Neuron (in vitro differentiated cells): Measurements from ENCODE around the gene TEKTIP1.
A peak's percentile ranks its signal among the peaks of the same experiment; 100 is the strongest.
"Not testable (repeated sequence)": the region's sequence is repeated elsewhere in the genome, so short reads cannot be mapped to it uniquely, and the experiment has no call there.

Experiments used
- H2AFZ ChIP-seq: one replicate; pipeline ENCODE4 v1.6.1; 2013; ENCODE audit warnings: low read depth, mild to moderate bottlenecking, inconsistent platforms, low read length, moderate library complexity
- H3K27me3 ChIP-seq: one replicate; pipeline ENCODE4 v1.6.1; 2013; ENCODE audit warnings: low read length; ENCODE audit not compliant: insufficient read depth
- H3K36me3 ChIP-seq: one replicate; pipeline ENCODE4 v1.6.1; 2013; ENCODE audit warnings: low read length; ENCODE audit not compliant: insufficient read depth
- H3K4me1 ChIP-seq: one replicate; pipeline ENCODE4 v1.6.1; 2013; ENCODE audit warnings: low read length; ENCODE audit not compliant: insufficient read depth
- H3K4me3 ChIP-seq: 2 replicates; pipeline ENCODE4 v1.5.1; 2013; ENCODE audit warnings: mild to moderate bottlenecking, low read length, moderate library complexity
- H3K9me3 ChIP-seq: one replicate; pipeline ENCODE4 v1.6.1; 2013; ENCODE audit warnings: low read length

TEKTIP1 gene

GRCh38 chr19:3501780-3502179, 37.2 kb upstream of the TEKTIP1 start:
- peaks cover 8% of the 10 kb centered on the region for H3K36me3 ChIP-seq

GRCh38 chr19:3503036-3503572, 35.9 kb upstream of the TEKTIP1 start:
- Histone ChIP-seq H3K4me1 (peaks cover 18% of the 10 kb centered on the region), H2AFZ (no peak overlapping the region), H3K27me3 (no peaks in the 10 kb centered on the region), H3K9me3 (no peaks in the 10 kb centered on the region), H3K4me3 (no peak overlapping the region), H3K36me3 (no peaks in the 10 kb centered on the region)

More at GRCh38 chr19:3501780-3502179, 37.2 kb upstream of the TEKTIP1 start:
- peaks cover 10% of the 10 kb centered on the region for H3K4me1 ChIP-seq
- H3K27me3 ChIP-seq = no peaks in the 10 kb centered on the region
- H3K4me3 ChIP-seq = no peak overlapping the region
- H3K9me3 ChIP-seq = no peaks in the 10 kb centered on the region
- H2AFZ ChIP-seq = no peak overlapping the region

GRCh38 chr19:3504735-3505134, 34.2 kb upstream of the TEKTIP1 start:
- H2AFZ ChIP-seq = no peak overlapping the region
- H3K27me3 ChIP-seq = no peaks in the 10 kb centered on the region
- H3K4me3 ChIP-seq = no peak overlapping the region
- peaks cover 12% of the 10 kb centered on the region for H3K36me3 ChIP-seq
- peaks cover 15% of the 10 kb centered on the region for H3K4me1 ChIP-seq
- no peaks in the 10 kb centered on the region for H3K9me3 ChIP-seq

- Histone ChIP-seq H3K9me3 (no peaks in the 10 kb centered on the region), H3K27me3 (no peaks in the 10 kb centered on the region), H2AFZ (peak within 1 kb of the TSS; percentile 31), H3K4me3 (peak within 1 kb of the TSS; percentile 95), H3K36me3 (peaks cover 21% of the 10 kb centered on the region), H3K4me1 (peaks cover 12% of the 10 kb centered on the region)
These were observed 33.2 kb upstream of the TEKTIP1 start, which contains the start of gene FZR1 for GRCh38 chr19:3505598-3506383. TSS of gene FZR1 (plus strand) at chr19:3506311. CDS start at chr19:3522990, 16,679 bp downstream.

- no peaks in the 10 kb centered on the region for H3K27me3 ChIP-seq
- peak overlapping the region; percentile 31 for H2AFZ ChIP-seq
- H3K36me3 ChIP-seq = peaks cover 28% of the 10 kb centered on the region
- H3K4me1 ChIP-seq = peaks cover 12% of the 10 kb centered on the region
- H3K9me3 ChIP-seq = no peaks in the 10 kb centered on the region
- H3K4me3 ChIP-seq = peak overlapping the region; percentile 95
These were observed 32.3 kb upstream of the TEKTIP1 start for GRCh38 chr19:3506384-3507340.

GRCh38 chr19:3507371-3508120, 31.4 kb upstream of the TEKTIP1 start:
- H3K4me1 ChIP-seq = peaks cover 12% of the 10 kb centered on the region
- H3K27me3 ChIP-seq = no peaks in the 10 kb centered on the region
- peak overlapping the region; percentile 95 for H3K4me3 ChIP-seq
- H2AFZ ChIP-seq = no peak overlapping the region
- no peaks in the 10 kb centered on the region for H3K9me3 ChIP-seq
- H3K36me3 ChIP-seq = peaks cover 32% of the 10 kb centered on the region

- peaks cover 12% of the 10 kb centered on the region for H3K4me1 ChIP-seq
- H3K9me3 ChIP-seq, H3K27me3 ChIP-seq, H2AFZ ChIP-seq, H3K4me3 ChIP-seq: not testable (repeated sequence)
- peaks cover 32% of the 10 kb centered on the region for H3K36me3 ChIP-seq
These were observed 30.8 kb upstream of the TEKTIP1 start for GRCh38 chr19:3508121-3508661.

- Histone ChIP-seq H2AFZ (no peak overlapping the region), H3K4me1 (peaks cover 12% of the 10 kb centered on the region), H3K9me3 (no peaks in the 10 kb centered on the region), H3K36me3 (peaks cover 37% of the 10 kb centered on the region), H3K4me3 (no peak overlapping the region), H3K27me3 (no peaks in the 10 kb centered on the region)
These were observed 30.0 kb upstream of the TEKTIP1 start for GRCh38 chr19:3508771-3509535.

- no peak overlapping the region for H2AFZ ChIP-seq
- peaks cover 39% of the 10 kb centered on the region for H3K36me3 ChIP-seq
- peaks cover 12% of the 10 kb centered on the region for H3K4me1 ChIP-seq
- H3K4me3 ChIP-seq = no peak overlapping the region
- H3K9me3 ChIP-seq = no peaks in the 10 kb centered on the region
- no peaks in the 10 kb centered on the region for H3K27me3 ChIP-seq
These were observed 29.4 kb upstream of the TEKTIP1 start for GRCh38 chr19:3509566-3509989.

- H3K36me3 ChIP-seq = peaks cover 39% of the 10 kb centered on the region
These were observed 28.2 kb upstream of the TEKTIP1 start for GRCh38 chr19:3510727-3511126.

GRCh38 chr19:3511506-3512251, 27.3 kb upstream of the TEKTIP1 start:
- peaks cover 8% of the 10 kb centered on the region for H3K4me1 ChIP-seq
- peaks cover 41% of the 10 kb centered on the region for H3K36me3 ChIP-seq
- H3K4me3 ChIP-seq = no peak overlapping the region
- no peak overlapping the region for H2AFZ ChIP-seq
- H3K9me3 ChIP-seq = no peaks in the 10 kb centered on the region
- no peaks in the 10 kb centered on the region for H3K27me3 ChIP-seq

More at GRCh38 chr19:3510727-3511126, 28.2 kb upstream of the TEKTIP1 start:
- peaks cover 8% of the 10 kb centered on the region for H3K4me1 ChIP-seq
- no peak overlapping the region for H3K4me3 ChIP-seq
- no peak overlapping the region for H2AFZ ChIP-seq
- H3K27me3 ChIP-seq = no peaks in the 10 kb centered on the region
- H3K9me3 ChIP-seq = no peaks in the 10 kb centered on the region
